Ecto neural progenitor cell (in vitro differentiated cells): ENCODE data around the gene GARIN5B.
"Not testable (repeated sequence)": the region's sequence is repeated elsewhere in the genome, so short reads cannot be mapped to it uniquely, and the experiment has no call there.

Experiments used
- DNase-seq: peaks from one replicate; pipeline ENCODE4 v3.0.0-alpha.2; 2018; ENCODE audit warnings: low spot score

Gene GARIN5B

DNA sequence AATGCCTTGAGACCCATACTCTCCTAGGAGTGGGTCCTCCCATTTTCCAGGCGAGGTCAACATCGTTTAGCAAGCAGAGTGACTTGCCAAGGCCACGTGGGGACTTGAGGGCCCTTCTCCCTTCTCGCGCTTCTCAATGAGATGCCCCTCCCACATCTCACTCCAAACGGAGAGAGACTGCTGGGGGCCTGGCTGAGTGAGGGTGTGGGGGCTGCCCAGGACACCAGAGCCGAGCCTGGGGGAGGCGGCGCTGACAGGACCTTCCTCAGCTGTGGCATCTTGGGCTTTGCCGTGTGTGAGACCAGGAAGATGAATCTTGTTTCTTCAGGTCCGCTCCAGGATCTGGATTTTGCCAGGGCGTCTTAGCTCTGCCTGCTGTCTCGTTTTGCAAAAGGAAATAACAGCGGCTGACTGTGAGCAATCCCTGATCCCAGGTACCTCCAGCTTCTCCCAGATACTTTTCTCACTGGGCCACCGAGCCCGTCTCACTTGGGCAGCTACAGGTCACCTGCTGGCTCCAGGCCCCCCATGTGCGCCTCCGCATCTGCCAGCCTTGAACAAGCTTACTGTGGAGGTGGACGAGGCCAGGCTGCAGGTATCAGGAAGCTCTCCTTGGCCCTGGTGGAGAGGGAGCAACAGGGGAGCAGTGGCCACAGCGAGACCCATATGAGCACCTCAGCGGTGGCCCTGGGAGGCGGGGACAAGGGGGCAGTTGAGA is 14.6 kb downstream of the GARIN5B start:
- DNase-seq, result no peak

DNA sequence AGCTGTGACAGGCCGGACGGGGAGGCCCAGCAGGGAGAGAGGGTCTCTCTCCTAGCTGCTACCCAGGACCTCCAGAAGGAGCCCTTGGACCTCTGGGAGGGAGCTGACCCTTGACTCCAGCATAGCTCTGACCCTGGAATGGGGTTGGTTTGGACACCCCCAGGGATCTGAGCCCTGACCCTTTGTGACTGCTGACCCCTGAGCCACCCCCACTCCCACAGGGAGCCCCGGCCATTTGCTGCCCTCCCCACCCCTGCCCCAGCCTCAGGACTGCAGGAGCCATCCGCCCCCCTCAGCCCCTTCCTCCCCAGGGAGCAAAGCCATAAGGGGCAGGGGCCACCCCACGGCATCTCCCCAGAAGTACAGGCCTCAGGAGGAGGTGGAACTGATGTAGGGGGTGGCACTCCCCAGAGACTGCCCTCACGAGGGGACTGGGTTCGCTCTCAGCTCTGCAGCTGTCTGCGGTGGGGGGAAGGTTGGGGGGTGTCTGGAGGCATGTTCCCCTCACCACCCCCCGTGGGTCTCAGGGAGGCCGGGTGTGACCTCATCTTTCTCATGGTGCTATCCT is 15.5 kb downstream of the GARIN5B start:
- DNase-seq, result no peak

DNA sequence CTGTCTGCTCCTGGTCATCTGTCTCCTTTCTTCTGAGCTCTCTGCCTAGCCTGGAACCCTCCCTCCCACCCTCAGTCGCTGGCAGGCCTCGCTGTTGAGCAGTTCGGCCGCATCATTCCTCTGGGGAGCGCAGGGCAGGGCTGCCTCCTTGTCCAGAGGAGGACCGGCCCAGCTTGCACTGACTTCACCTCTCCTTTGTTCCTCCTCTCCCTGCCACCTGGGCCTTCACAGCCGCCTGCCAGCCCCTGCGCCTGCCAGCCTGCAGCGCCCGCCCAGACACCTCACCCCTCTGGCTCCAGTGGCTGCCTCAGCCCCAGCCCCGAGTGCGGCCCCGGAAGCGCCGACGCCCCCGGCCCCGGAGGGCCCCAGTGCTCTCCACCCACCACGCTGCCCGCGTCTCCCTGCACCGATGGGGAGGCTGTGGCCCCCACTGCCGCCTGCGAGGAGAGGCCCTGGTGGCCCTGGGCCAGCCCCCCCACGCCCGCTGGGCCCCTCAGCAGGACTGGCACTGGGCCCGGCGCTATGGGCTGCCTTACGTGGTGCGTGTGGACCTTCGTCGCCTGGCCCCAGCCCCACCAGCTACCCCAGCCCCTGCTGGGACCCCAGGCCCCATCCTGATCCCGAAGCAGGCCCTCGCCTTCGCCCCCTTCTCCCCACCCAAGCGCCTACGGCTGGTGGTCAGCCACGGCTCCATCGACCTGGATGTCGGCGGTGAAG is 16.2 kb downstream of the GARIN5B start:
- no peak for DNase-seq

DNA sequence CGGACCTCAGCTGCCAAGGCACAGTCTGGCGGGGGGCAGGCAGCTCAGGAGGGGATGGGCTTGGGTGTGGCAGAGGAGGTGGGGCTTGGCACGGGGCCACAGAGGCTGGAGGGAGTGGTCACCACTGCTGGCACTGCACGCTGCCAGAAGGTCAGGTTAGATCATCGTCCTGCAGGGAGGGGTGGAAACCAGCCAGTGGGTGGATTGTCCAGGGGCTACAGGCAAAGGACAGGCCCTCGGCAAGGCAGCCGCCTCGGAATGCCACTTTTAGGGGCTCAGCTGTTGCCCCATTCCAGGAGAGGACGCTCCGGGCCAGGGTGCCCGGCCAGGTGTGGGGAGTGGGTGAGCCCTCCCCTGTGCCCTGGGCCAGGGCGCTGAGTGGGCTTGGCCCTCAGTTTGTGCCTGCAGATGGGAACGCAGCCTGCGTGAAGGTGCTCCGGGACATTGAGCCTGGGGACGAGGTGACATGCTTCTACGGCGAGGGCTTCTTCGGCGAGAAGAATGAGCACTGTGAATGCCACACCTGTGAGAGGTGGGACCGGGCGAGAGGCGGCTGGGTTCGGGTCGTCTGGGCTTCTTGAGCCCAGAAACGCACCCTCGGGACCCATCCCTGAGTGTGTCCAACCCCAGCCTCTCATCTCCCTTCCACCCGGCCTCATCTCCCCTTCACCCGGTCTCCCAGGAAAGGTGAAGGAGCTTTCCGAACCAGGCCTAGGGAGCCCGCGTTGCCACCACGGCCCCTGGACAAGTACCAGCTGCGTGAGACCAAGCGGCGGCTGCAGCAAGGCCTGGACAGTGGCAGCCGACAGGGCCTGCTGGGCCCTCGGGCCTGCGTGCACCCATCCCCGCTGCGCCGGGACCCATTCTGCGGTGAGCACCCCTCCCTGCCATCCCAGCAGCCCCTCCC is 17.0 kb downstream of the GARIN5B start:
- DNase-seq, result no peak

DNA sequence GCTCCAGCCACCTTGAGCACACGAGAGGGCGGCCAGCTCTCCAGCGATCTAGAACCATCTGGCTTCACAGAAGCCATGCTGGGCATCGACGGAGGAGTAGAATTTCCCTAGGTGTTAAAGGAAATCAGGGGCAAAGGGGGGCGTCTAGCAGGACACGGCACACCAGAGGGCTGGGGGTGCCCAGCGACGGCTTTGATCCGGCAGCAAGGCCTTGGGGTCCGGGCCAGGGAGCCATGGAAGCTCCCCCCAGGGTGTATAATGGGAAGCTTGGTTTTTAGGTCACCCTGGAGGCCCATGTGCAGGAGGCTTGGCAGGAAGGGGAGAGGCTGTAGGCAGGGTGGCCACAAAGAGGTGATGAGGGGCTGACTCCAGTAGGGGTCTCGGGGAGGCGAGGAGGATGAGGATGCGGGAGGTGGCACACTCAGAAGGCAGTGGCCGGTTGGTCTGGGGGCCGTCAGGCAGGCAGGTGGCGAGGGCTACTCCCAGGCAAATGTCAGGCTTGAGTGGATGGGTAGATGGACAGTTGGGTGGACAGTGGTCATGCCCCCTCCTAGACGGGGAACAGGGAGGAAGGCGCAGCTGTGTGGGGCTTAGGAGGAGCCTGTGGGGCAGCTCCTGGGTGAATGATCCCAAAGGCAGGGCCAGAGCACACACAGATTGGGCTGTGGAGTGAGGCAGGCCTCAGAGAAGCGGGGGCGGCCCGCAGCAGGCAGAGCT is 17.8 kb downstream of the GARIN5B start:
- no peak for DNase-seq

DNA sequence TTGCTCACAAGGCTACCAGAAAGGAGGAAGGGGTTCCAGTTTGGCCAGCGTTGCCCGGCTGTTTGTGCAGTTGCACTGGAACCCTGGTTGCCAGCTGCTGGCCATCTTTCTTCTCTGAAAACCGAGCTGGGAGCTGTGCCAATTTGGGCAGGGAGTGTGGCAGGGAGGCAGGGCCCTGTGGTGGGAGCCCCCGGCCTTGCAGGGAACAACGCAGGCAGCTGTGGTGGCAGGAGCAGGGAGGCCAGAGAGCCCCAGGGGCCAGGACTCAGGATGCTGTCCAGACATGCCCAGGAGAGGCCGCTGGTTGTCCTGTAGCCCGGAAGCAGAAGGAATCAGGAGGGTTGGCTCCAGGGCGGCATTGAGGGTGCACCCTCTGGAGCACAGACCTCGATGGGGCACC is 18.6 kb downstream of the GARIN5B start:
- no peak for DNase-seq

DNA sequence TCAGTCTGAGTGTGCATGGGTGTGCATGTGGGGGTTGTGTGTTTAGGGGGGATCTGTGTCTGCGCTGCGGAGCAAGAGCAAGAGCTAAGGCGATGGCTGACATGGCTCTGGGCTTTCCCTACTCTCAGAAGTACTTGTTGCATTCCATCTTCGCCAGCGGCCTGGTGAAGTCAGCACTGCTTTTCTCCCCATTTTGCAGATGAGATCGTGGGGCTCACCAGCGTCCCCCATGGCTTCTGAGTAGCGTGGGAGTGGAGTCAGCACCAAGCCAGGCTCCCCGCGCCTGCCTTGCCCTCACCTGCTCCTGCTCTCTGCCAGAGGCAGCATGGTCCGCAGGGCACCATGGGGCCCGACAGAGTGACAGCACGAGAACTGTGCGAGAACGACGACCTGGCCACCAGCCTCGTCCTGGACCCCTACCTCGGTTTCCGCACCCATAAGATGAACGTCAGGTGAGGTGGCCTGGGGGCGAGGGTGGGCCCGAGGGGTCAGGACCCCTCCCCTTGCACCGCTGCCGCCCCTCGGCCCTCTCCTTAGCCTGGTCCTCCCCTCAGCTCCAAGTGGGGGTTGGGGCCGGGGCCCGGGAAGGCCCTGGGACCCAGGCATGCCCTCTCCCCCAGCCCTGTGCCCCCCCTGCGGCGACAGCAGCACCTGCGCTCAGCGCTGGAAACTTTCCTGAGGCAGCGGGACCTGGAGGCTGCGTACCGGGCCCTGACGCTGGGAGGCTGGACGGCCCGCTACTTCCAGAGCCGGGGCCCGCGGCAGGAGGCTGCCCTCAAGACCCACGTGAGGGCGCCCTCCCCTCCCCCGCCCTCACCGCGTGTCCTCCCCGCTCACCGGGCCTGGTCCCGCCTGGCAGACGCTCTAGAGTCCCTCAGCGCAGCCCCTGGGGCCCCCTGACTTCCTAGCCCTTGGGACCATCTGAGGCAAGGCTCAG is 21.2 kb downstream of the GARIN5B start:
- DNase-seq, result no peak

DNA sequence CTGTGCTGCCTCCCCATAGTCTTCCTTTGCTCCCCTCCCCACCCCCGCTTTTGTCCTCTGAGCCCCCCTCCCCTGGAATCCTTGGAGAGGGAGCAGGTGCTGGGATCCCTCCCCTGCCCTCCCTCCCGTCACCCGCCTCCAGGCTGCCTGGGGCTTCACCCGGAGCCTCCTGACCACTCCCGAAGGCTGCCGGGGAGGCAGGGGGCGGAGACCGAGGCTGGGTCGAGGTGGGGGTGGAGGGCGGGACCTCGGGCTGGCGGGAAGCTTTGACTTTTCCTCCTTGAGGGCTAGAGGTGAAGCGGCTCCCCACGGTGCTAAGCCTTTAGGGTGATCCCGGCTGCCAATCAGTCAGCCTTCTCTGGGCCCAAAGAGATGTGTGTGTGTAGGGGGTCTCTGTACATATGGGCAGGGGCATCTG is 21.9 kb downstream of the GARIN5B start:
- DNase-seq, result peak; percentile 90

DNA sequence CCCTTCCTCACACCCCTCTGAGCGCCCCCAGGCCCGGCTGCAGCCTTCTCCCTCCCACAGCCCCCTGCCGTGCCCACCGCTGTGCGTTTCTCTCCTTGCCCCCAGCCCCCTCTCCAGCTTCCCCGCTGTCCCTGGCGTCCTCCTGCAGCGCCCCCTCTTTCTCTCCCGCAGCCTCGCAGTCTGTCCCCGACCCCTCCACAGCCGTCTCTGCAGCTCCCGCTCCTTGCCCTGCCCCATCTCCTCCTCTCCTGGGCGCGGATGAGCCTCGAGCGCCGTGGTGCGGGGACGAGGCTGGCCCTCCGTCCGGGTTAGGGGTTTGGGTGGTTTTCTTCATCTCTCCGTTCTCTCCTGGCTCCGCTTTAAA is 22.3 kb downstream of the GARIN5B start:
- peak; percentile 68 for DNase-seq

DNA sequence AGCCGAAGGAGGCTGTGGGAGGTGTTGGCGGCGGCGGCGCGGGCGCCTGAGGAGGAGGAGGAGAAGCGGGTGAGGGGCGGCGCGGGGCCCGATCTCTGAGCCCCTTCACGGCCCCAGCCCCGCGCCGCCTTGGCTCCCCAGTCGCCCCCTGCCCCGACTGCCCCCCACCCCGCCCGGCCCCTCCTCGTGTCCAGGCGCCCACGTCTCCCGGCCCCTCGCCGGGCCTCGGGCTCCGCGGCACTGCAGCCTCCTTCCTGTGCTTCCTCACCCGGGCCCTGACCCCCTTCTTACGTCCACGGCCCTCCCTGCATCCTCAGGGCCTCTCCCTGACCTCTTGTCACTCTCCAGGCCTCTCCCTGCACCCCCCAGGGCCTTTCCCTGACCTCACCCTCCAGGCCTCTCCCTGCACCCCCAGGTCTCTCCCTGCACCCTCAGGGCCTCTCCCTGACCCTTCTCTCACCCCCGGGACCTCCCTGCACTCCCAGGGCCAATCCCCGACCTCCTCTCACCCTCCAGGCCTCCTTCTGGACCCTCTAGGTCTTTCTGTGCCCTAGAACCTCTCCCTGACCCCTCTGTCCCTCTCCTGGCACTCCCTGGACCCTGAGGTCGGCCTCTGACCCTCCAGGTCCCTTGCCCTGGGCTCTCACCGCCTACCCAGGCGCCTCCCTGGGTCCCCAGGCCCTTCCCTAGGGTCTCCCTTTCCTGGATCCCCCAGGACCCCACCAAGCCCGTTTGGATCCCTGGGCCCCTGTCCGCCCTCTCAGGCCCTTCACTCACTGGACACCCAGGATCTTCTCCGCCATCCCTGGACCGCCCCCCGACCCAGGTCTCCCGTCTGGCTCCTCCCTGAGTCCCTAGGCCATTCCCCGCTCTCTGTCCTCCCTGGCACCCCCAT is 22.9 kb downstream of the GARIN5B start:
- DNase-seq, result no peak

DNA sequence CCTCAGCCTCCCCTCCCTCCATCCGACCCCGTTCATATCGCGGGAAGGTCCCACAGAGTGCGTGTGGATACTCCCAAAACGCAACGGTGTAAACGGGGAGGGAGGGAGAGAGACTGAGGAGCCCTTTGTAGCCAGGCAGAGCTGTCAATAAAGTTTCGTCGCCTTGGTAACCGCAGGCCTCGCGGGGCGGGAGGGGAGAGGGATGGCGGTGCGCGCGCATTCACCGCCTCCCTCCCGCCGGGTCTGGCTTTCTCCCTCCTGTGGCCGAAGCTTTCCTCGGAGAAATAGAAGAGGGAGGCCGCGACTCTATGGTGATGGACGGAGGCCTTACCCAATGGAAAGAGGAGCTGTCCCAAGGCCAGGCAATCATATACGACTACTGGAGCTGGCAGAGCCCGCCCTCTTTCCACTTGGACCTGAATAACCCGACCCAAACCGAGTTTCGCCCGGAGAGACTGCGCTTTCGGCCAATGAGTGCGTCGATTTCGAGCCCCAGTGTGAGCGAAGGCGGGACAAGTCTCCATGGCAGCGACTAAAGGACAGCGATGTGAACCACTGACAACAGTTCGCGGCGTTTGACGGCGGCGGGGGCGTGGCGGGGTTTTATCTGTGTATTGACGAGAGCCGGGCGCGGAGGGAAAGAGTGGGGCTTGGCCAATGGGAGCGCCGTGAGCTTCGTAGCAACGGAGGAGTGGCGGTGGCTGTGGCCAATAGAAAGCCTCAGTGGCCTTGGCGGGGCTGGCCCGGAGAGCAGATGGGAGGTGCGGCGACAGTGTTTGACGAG is 23.8 kb downstream of the GARIN5B start, which contains the start of gene KMT5C:
TSS of gene KMT5C (plus strand) at position 772 of the 784 bp plus-strand sequence. CDS start 2,061 bp downstream, outside the sequence.
- DNase-seq, result peak; percentile 100

DNA sequence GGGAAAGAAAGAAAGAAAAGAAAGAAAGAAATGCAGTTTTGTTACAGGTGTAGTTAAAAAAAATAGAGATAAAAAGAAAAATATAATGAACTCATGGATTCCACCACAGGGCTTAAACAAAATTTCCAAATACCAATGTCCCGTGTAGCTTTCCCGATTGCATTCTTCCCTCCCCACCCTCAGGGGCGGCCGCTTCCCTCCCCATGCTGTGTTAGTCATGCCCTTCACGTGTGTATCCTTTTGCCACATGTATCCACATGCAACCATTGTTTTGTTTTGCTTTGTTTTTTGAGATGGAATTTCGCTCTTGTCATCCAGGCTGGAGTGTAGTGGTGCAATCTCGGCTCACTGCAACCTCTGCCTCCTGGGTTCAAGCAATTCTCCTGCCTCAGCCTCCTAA is 27.0 kb downstream of the GARIN5B start:
- no peak for DNase-seq

DNA sequence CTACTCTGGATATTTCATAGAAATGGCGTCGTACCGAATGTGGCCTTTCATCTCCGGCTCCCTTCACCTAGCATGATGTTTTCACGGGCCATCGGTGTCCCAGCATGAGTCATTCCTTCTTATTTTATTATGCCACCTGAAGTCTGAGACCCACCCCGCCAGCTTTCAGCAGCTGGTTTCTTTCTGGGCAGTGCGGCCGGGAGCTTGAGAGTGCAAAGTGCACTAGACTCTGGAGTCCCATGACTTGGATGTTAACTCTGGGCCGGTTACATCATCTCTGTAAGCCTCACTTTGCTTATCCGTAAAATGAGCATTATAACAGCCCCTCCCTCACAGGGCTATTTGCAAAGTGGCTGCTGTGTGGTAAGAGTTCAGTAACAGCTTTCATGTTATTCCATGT is 29.2 kb downstream of the GARIN5B start:
- no peak for DNase-seq

DNA sequence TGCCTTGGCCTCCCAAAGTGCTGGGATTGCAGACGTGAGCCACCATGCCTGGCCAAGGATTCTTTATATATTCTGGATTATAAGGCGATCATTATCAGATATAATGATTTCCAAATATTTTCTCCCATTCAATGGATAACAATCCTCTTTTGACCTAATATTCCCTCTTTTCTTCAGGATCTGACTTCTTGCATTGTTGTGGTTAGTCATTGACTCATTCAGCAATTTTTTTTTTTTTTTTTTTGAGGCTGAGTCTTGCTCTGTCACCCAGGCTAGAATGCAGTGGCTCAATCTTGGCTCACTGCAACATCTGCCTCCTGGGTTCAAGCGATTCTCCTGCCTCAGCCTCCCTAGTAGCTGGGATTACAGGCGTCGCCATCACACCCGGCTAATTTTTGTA is 33.3 kb downstream of the GARIN5B start:
- not testable (repeated sequence) for DNase-seq

DNA sequence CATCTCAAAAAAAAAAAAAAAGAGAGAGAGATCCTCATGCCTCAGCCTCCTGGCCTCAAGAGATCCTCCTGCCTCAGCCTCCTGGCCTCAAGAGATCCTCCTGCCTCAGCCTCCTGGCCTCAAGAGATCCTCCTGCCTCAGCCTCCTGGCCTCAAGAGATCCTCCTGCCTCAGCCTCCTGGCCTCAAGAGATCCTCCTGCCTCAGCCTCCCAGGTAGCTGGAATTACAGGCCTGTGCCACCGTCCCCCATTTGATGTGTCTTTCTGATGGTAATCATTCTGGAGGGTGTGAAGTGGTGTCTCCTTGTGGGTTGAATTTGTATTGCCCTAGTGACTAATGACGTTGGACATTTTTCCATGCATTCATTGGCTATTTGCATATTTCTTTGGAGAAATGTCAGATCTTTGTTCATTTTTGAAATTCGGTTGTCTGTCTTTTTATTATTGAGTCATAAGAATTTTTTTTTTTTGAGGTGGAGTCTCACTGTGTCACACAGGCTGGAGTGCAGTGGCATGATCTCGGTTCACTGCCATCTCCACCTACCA is 34.2 kb downstream of the GARIN5B start:
- DNase-seq, result not testable (repeated sequence)

DNA sequence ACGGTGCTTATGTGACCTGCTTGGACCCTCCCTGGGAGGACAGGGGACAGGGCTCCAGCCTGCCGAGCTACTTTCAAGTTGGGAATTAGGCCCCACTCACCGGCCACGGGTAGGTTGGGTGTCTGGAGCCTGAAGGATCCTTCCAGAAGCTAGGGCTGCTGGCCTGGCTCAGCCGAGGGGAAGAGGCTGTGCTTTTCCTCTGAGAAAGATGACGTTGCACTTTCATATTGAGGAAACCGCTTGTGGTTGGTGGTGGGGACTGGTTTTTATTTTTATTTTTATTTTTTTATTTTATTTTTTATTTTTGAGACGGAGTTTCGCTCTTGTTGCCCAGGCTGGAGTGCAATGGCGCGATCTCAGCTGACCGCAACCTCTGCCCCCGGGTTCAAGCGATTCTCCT is 37.9 kb downstream of the GARIN5B start, which contains the start of gene TMEM150B:
TSS of gene TMEM150B (minus strand) at position 170 of the 400 bp plus-strand sequence. CDS start 4,305 bp downstream, outside the sequence.
- DNase-seq, result no peak

DNA sequence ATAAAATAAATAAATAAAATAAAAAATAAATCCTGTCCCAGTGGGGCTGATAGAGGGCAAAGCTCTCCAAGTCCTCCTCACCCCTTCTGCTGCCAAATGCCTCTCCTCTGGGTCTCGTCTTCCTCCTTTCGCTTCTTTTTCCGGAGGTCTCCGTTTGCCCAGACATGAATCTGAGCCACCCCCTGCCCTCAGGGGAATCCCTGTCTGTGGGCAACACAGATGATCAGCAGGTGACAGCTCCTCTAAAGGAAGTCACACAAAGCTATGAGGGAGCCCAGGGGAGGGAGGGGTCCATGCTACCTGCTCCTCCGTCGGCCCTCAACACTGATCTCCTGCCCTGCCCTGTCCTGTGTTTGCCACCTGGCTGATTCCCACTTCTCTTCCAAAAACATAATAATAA is 38.4 kb downstream of the GARIN5B start:
- no peak for DNase-seq
